Pancreas (tissue), 10 donors: ENCODE data around the gene TNIP1. TPM values are rescaled to one million over a fixed set of nuclear protein-coding genes. Genes with fewer than 3 reads are reported as not detected.

Experiments used
- ATAC-seq, 4 donors: fragments of 200-7000 bp; cut with Tn5 transposase; one replicate each; pipeline versions ENCODE4 v1.8.0 to v1.9.1; 2020; ENCODE audit warnings: mild to moderate bottlenecking in 4 of 4, moderate library complexity in 4 of 4
- DNase-seq, 6 donors: peaks; one replicate each; pipeline ENCODE4 v3.0.0-alpha.2; 2020
- FAIRE-seq: peaks from 2 replicates; lab custom pipeline; 2012; peaks lifted over from hg19 to GRCh38; lab: Jason Lieb, UNC
- H3K27ac ChIP-seq, 4 donors: fragments of 200-600 bp; sonication (generic); 1 replicate in 3 of 4; 2 replicates in 1 of 4; pipeline versions ENCODE4 v1.5.0 to v1.8.0; 2020
- H3K27me3 ChIP-seq, 4 donors: fragments of 200-600 bp; one replicate each; pipeline ENCODE4 v1.8.0; 2021
- H3K36me3 ChIP-seq, 3 donors: fragments of 200-600 bp; sonication (generic) in 1 of 3; one replicate each; pipeline versions ENCODE4 v1.5.0 to v1.8.0; 2020 to 2021
- H3K4me1 ChIP-seq, 3 donors: fragments of 200-600 bp; one replicate each; pipeline ENCODE4 v1.8.0; 2021
- H3K4me3 ChIP-seq, 4 donors: fragments of 200-600 bp; sonication (generic) in 2 of 4; one replicate each; pipeline versions ENCODE4 v1.5.0 to v1.8.0; 2020 to 2021
- H3K9me3 ChIP-seq, 4 donors: fragments of 200-600 bp; one replicate each; pipeline ENCODE4 v1.8.0; 2021
- WGBS, 2 donors: extraction: QIAGEN DNeasy Blood & Tissue Kit; methylation state at CpG; one replicate each; pipeline ENCODE4 v1.1.7; 2013; 5-methylcytosine and 5-hydroxymethylcytosine counted together
- intact Hi-C, 3 donors: fragments of 100-400 bp; cut with DNase I; formaldehyde crosslinking; loops; one replicate each; pipeline versions ENCODE4 v1.11.1 to v1.14.2; 2022
- polyA plus RNA-seq, 2 donors: library from polyadenylated mRNA; stranded (reverse); fragments of 200-250 nt; gene quantifications; one replicate each; pipeline ENCODE4 v1.2.3, GENCODE V29; 2013
- total RNA-seq, 6 donors: library from RNA; stranded (reverse); fragmentation: NEBNext Ultra II Directional in 4 of 6; extraction: Animal tissue kit (Norgen Biotek cat#: 25700) in 4 of 6; gene quantifications; one replicate each; pipeline versions ENCODE4 v1.2.1 to v1.2.4, GENCODE V29; 2021 to 2023
- TF ChIP-seq, protein P1 (sequence below), 4 donors: fragments of 200-600 bp; sonication (generic) in 3 of 4; IDR thresholded peaks; one replicate each; pipeline versions ENCODE4 v1.5.0 to v1.8.0; 2021; ENCODE audit warnings: antibody characterized with exemption in 4 of 4
- donor health status: healthy with polysubstance abuse.
- donor health status: DM: no; HTN: no; CAD: no; lungs with moderate emphysema.
- donor health status: DM: no; HTN: no; CAD: no.
- donor health status: control.
- donor health status: control.
- donor health status: Bipolar disorder and iron deficiency.
- donor health status: DM: yes; HTN: yes; CAD: no.
- donor health status: DM: no; HTN: no; CAD: no.
- donor health status: DM: no; HTN: no; CAD: no.
- donor health status: DM: yes; HTN: yes; CAD: no.

TNIP1 gene
- total and polyA plus RNA-seq, 8 donors = 36.4 to 118 (median 69.3) TPM

DNA sequence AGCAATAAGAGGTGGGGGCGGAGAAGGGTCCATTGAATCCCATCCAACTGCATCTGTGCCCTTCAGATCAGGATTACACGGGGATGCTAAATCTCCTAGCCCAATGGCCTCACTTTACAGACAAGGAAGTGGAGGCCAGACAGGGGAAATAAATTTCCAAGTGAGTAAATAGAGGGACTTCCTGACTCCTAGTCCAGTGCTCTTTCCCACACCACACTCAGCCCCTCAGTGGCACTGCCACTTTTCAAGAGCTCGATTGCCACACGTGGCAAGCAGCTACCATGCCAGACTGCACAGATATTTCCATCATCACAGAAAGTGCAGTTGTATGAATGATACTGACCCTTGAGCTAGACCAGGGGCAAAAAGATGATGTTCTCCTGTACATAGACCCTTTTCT is 8.2 kb upstream of the TNIP1 start:
- H3K4me1 ChIP-seq = peaks cover under 1 to 27% (median 1%) of the 10 kb centered on the region in 3 donors
- H3K27me3 ChIP-seq = no peaks in the 10 kb centered on the region

GRCh38 chr5:151087486-151087885 is 6.7 kb upstream of the TNIP1 start:
- H3K4me3 ChIP-seq = no peak overlapping the region
- no peaks in the 10 kb centered on the region for H3K27me3 ChIP-seq
- FAIRE-seq (no peak), ATAC-seq (no peak), DNase-seq (no peak)
- intact Hi-C loops = no loop called here
- H3K4me1 ChIP-seq = peaks cover under 1 to 22% (median under 1%) of the 10 kb centered on the region in 3 donors
- peak overlapping the region in 1 of 4 donors; percentile 84 for H3K27ac ChIP-seq
- H3K36me3 ChIP-seq = no peaks in the 10 kb centered on the region
- TF ChIP-seq, protein P1, sequence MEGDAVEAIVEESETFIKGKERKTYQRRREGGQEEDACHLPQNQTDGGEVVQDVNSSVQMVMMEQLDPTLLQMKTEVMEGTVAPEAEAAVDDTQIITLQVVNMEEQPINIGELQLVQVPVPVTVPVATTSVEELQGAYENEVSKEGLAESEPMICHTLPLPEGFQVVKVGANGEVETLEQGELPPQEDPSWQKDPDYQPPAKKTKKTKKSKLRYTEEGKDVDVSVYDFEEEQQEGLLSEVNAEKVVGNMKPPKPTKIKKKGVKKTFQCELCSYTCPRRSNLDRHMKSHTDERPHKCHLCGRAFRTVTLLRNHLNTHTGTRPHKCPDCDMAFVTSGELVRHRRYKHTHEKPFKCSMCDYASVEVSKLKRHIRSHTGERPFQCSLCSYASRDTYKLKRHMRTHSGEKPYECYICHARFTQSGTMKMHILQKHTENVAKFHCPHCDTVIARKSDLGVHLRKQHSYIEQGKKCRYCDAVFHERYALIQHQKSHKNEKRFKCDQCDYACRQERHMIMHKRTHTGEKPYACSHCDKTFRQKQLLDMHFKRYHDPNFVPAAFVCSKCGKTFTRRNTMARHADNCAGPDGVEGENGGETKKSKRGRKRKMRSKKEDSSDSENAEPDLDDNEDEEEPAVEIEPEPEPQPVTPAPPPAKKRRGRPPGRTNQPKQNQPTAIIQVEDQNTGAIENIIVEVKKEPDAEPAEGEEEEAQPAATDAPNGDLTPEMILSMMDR (IDR thresholded peaks at IDR 0.05) = no peak
- WGBS, 2 donors = 92 to 93% methylated on average over 7 of the region's 7 CpGs
- H3K9me3 ChIP-seq = no peaks in the 10 kb centered on the region

More for the DNA sequence above, 8.2 kb upstream of the TNIP1 start:
- no peak for DNase-seq
- no peaks in the 10 kb centered on the region for H3K9me3 ChIP-seq
- H3K36me3 ChIP-seq = no peaks in the 10 kb centered on the region
- no peak overlapping the region for H3K4me3 ChIP-seq
- no peak for FAIRE-seq
- no peak overlapping the region for H3K27ac ChIP-seq
- intact Hi-C loops = no loop called here
- WGBS, 2 donors = 83 to 85% methylated on average over 4 of the region's 4 CpGs
- TF ChIP-seq, protein P1 (IDR thresholded peaks at IDR 0.05) = no peak
- no peak for ATAC-seq

GRCh38 chr5:151086905-151087360 is 6.1 kb upstream of the TNIP1 start:
- intact Hi-C loops = no loop called here
- FAIRE-seq = no peak
- peaks cover 5 to 28% (median 6%) of the 10 kb centered on the region in 3 donors for H3K4me1 ChIP-seq
- no peaks in the 10 kb centered on the region for H3K27me3 ChIP-seq
- 76 to 82% methylated on average over 9 to 10 of the region's 10 CpGs for WGBS, 2 donors
- peak overlapping the region in 2 of 4 donors; percentile 33 to 84 for H3K27ac ChIP-seq
- no peak overlapping the region for H3K4me3 ChIP-seq
- H3K9me3 ChIP-seq = no peaks in the 10 kb centered on the region
- DNase-seq = no peak
- peak in 2 of 4 donors; percentile 28 to 41 for ATAC-seq
- no peaks in the 10 kb centered on the region for H3K36me3 ChIP-seq
- TF ChIP-seq, protein P1 (IDR thresholded peaks at IDR 0.05) = no peak

DNA sequence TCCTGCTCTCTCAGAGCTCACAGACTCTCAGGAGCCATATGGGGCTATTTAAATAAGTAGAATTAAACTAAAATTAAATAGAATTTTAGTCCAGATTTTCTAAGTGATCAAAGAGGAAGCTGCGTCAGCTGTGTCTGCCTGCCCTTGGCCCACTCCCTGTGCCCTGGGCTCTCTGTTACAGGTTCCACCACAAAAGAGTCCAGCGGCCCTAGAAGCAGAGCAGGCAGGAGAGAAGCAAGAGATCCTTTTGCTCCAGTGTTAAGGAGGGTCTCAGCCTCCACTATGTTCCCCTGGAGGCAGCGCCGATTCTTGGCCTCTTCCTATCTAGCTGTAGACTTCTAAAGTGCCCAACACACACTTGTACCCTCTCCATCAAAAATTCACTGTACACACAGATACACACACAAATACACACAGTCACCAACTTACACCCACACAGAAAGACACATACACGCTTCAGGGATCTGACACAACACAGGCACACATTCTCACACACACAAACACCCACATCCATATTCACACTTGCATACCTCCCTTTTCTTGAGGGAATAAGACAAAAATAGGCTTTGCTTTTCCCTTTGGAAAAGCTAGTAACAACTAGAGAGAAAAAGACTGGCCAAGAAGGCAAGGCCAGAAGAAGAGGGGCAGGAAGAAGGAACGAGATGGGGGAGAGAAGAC is 5.5 kb upstream of the TNIP1 start:
- intact Hi-C loops = no loop called here
- FAIRE-seq (no peak), ATAC-seq (no peak), DNase-seq (no peak)
- TF ChIP-seq, protein P1 (IDR thresholded peaks at IDR 0.05) = no peak
- no peak overlapping the region for H3K4me3 ChIP-seq
- 81 to 83% methylated on average over 6 of the region's 6 CpGs for WGBS, 2 donors
- H3K27me3 ChIP-seq = no peaks in the 10 kb centered on the region
- H3K4me1 ChIP-seq = peaks cover 5 to 28% (median 8%) of the 10 kb centered on the region in 3 donors
- H3K36me3 ChIP-seq = no peaks in the 10 kb centered on the region
- peak overlapping the region in 3 of 4 donors; percentile 28 to 84 (median 73) for H3K27ac ChIP-seq
- no peaks in the 10 kb centered on the region for H3K9me3 ChIP-seq

DNA sequence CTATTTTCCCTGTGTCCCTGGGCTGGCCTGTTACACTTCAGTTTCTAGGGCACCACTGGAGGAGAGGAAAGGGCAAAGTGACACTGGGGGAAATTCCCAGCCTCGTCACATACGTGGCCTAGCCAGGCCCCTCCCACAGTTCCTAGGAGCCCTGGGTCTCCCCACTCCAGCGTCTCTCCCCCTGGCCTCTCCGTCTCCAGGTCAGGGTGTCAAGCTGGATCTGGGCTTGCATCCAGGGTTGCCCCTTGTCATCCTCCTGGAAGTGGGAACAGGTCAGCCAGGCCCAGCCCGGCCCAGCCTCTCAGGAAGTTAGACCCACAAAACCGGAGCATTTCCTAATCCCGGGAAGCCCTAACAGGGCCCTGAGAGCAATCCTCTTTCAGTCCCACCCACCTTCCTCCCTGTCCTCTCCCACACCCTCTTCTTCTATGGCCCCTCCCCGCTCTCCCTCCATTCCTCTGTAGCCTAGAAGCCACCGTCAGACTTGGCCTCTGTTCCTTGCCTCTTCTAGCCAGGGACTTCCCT is 4.7 kb upstream of the TNIP1 start:
- 42 to 48% methylated on average over 9 of the region's 9 CpGs for WGBS, 2 donors
- no peaks in the 10 kb centered on the region for H3K36me3 ChIP-seq
- FAIRE-seq (no peak), DNase-seq (peak in 2 of 6 donors; percentile 38 to 69), ATAC-seq (peak in 2 of 4 donors; percentile 27 to 42)
- intact Hi-C loops = no loop called here
- no peaks in the 10 kb centered on the region for H3K9me3 ChIP-seq
- no peaks in the 10 kb centered on the region for H3K27me3 ChIP-seq
- peaks cover 5 to 28% (median 8%) of the 10 kb centered on the region in 3 donors for H3K4me1 ChIP-seq
- no peak overlapping the region for H3K4me3 ChIP-seq
- peak overlapping the region; percentile 2 to 84 (median 50) for H3K27ac ChIP-seq
- TF ChIP-seq, protein P1 (IDR thresholded peaks at IDR 0.05) = no peak
